Measurements from ENCODE around the gene DPYD.

DPYD gene

DNA sequence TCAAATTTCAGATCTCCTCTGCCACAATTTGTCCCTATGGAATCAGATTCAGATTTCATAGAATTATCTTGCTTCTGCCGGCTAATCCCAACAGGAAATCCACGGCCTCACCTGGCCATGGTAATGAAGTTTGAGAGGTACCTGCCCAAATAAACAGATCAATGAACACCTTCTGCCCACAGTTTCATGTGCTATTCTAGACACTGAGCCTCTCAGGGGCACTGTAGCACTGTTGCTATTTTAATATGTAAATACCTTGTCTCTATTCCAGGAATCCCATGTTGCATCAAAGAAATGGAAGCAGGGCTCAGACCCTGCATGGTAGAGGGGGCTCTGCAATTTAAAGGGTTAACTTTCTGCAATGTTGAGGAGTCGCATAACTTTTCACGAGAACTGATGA, 606.1 kb downstream of the DPYD start:
- H3K4me3 ChIP-seq (ENCODE audit: control insufficient read depth, low read depth, low read length), result no peak overlapping the region
- TF ChIP-seq, protein P1, sequence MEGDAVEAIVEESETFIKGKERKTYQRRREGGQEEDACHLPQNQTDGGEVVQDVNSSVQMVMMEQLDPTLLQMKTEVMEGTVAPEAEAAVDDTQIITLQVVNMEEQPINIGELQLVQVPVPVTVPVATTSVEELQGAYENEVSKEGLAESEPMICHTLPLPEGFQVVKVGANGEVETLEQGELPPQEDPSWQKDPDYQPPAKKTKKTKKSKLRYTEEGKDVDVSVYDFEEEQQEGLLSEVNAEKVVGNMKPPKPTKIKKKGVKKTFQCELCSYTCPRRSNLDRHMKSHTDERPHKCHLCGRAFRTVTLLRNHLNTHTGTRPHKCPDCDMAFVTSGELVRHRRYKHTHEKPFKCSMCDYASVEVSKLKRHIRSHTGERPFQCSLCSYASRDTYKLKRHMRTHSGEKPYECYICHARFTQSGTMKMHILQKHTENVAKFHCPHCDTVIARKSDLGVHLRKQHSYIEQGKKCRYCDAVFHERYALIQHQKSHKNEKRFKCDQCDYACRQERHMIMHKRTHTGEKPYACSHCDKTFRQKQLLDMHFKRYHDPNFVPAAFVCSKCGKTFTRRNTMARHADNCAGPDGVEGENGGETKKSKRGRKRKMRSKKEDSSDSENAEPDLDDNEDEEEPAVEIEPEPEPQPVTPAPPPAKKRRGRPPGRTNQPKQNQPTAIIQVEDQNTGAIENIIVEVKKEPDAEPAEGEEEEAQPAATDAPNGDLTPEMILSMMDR (conservative IDR thresholded peaks at IDR 0.05; ENCODE audit: control insufficient read depth, insufficient read depth, low read depth, low read length), result no peak
- no peak for DNase-seq (ENCODE audit: low read depth)

DNA sequence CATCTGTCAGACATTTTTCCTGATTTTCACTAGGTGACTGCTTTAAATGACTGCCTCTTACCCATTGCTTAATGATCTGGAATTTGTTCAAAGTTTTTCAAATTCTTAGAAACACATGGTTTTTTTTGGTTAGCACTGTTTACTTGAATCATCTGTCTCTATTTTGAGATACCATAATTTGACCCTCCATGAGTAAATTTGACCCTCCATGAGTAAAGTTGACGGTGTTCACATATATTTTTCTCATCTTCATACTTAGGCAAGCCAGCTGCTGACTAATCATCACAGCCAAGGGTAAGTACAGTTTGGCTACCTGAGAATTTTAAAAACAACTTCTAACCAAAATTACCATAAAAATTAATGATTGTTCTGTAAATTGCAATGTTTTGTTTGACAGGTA, 612.7 kb downstream of the DPYD start:
- DNase-seq (ENCODE audit: low read depth), result peak; percentile 83
- no peak overlapping the region for H3K4me3 ChIP-seq (ENCODE audit: control insufficient read depth, low read depth, low read length)

DNA sequence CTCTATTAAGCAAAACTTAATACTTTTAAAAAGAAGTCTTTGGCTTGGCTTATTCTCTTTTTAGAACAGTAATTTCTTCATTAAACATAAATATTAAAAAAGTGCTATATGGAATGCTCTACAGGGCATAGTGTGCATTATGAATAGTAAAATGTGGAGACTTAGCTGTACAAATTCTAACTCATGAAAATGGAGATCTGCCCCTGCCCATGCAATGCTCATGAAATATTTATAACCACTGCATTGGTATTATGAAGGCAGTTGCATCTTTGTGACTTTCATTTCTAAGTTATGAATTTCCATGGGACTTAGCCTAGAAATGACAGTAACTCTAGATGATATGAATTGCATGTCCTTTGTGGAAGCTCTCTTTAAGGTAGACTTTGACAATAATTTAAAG, 613.3 kb downstream of the DPYD start:
- TF ChIP-seq, protein P1 (conservative IDR thresholded peaks at IDR 0.05; ENCODE audit: control insufficient read depth, insufficient read depth, low read depth, low read length), result no peak
- no peak overlapping the region for H3K4me3 ChIP-seq (ENCODE audit: control insufficient read depth, low read depth, low read length)
- no peak for DNase-seq (ENCODE audit: low read depth)

More for the DNA sequence above, 612.7 kb downstream of the DPYD start:
- TF ChIP-seq, protein P1 (conservative IDR thresholded peaks at IDR 0.05; ENCODE audit: control insufficient read depth, insufficient read depth, low read depth, low read length), result no peak

GRCh38 chr1:97307151-97307550, 613.7 kb downstream of the DPYD start:
- TF ChIP-seq, protein P1 (conservative IDR thresholded peaks at IDR 0.05; ENCODE audit: control insufficient read depth, insufficient read depth, low read depth, low read length), result no peak
- H3K4me3 ChIP-seq (ENCODE audit: control insufficient read depth, low read depth, low read length), result no peak overlapping the region
- no peak for DNase-seq (ENCODE audit: low read depth)

GRCh38 chr1:97306504-97306903, 614.3 kb downstream of the DPYD start:
- no peak overlapping the region for H3K4me3 ChIP-seq (ENCODE audit: control insufficient read depth, low read depth, low read length)
- TF ChIP-seq, protein P1 (conservative IDR thresholded peaks at IDR 0.05; ENCODE audit: control insufficient read depth, insufficient read depth, low read depth, low read length), result no peak
- no peak for DNase-seq (ENCODE audit: low read depth)

- DNase-seq (ENCODE audit: low read depth), result no peak
- H3K4me3 ChIP-seq (ENCODE audit: control insufficient read depth, low read depth, low read length), result no peak overlapping the region
- TF ChIP-seq, protein P1 (conservative IDR thresholded peaks at IDR 0.05; ENCODE audit: control insufficient read depth, insufficient read depth, low read depth, low read length), result no peak
These were observed 616.5 kb downstream of the DPYD start for GRCh38 chr1:97304366-97304765.

- TF ChIP-seq, protein P1 (conservative IDR thresholded peaks at IDR 0.05; ENCODE audit: control insufficient read depth, insufficient read depth, low read depth, low read length), result no peak
- no peak for DNase-seq (ENCODE audit: low read depth)
These were observed 621.9 kb downstream of the DPYD start for GRCh38 chr1:97298966-97299365.

More at GRCh38 chr1:97298966-97299365, 621.9 kb downstream of the DPYD start:
- H3K4me3 ChIP-seq (ENCODE audit: control insufficient read depth, low read depth, low read length), result no peak overlapping the region

All from fibroblast of mammary gland (primary cell).